GM19467 (cell line): ENCODE data around the gene MYCBPAP.
"Not testable (repeated sequence)": the region's sequence is repeated elsewhere in the genome, so short reads cannot be mapped to it uniquely, and the experiment has no call there.

Experiments
- ATAC-seq: cut with Tn5 transposase; IDR thresholded peaks from one replicate; pipeline ENCODE4 v1.9.1; 2021; ENCODE audit warnings: mild to moderate bottlenecking, moderate library complexity; ENCODE audit not compliant: unreplicated experiment

Gene MYCBPAP

GRCh38 chr17:50471009-50471905 lies 37.0 kb upstream of the MYCBPAP start:
- ATAC-seq: no peak

DNA sequence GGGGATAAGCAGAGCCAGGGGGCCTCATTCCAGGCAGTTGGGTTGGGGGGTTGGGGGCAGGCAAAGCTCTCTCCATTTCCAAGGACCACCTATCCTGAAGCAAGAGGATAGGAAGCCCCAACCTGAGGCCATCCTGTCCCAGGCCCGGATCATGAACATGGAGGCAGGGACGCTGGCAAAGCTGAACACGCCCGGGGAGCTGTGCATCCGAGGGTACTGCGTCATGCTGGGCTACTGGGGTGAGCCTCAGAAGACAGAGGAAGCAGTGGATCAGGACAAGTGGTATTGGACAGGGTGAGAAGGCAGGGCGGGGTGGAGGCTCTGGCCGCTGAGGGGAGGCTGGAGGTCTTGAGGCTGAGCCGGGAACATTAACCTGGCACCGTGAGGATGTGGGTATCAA lies 36.0 kb upstream of the MYCBPAP start:
- ATAC-seq: no peak

DNA sequence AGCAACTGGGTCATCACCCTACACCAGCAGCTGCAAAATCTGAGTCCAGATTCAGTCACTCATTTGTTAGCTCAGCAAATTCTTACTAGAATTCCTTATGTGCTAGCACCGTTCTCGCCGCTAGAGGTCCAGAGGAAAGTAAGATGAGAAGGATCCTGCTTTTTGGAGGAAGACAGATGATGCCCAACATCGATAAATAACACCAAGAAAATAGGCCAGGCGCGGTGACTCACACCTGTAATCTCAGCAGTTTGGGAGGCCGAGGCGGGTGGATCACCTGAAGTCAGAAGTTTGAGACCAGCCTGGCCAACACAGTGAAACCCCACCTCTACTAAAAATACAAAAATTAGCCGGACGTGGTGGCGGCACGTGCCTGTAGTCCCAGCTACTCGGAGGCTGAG lies 35.5 kb upstream of the MYCBPAP start:
- ATAC-seq: not testable (repeated sequence)

DNA sequence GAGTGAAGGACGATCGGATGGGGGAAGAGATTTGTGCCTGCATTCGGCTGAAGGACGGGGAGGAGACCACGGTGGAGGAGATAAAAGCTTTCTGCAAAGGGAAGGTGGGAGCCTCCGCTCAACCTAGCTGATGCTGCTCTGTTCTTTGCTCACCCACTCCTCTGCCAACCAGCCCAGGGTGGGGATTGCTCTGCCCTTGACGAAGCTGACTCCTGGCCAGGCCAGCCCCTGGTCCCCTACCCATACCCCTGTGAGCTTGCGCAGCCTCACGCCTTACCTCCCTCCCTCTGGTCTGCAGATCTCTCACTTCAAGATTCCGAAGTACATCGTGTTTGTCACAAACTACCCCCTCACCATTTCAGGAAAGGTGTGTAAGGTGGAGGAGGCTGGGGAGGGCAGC lies 34.3 kb upstream of the MYCBPAP start:
- ATAC-seq: no peak

DNA sequence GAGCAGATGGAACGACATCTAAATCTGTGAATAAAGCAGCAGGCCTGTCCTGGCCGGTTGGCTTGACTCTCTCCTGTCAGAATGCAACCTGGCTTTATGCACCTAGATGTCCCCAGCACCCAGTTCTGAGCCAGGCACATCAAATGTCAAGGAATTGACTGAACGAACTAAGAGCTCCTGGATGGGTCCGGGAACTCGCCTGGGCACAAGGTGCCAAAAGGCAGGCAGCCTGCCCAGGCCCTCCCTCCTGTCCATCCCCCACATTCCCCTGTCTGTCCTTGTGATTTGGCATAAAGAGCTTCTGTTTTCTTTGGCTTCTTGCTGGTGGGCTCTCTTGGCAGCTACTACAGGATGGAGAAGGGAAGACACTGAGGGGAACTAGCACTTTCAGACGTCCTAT lies 33.7 kb upstream of the MYCBPAP start:
- ATAC-seq: no peak

DNA sequence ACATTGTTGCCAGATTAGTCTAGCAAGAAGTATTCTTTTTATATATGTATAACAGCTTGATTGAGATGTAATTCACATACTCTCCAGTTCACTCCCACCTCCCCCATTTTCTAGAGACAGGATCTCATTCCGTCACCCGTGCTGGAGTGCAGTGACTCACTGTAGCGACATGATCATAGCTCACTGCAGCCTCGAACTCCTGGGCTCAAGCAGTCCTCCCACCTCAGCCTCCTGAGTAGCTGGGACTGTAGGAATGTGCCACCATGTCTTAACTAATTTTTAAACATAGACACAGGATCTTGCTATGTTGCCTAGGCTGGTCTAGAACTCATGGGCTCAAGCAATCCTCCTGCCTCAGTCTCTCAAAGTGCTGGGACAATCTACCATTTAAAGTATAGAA lies 32.9 kb upstream of the MYCBPAP start:
- ATAC-seq: no peak

DNA sequence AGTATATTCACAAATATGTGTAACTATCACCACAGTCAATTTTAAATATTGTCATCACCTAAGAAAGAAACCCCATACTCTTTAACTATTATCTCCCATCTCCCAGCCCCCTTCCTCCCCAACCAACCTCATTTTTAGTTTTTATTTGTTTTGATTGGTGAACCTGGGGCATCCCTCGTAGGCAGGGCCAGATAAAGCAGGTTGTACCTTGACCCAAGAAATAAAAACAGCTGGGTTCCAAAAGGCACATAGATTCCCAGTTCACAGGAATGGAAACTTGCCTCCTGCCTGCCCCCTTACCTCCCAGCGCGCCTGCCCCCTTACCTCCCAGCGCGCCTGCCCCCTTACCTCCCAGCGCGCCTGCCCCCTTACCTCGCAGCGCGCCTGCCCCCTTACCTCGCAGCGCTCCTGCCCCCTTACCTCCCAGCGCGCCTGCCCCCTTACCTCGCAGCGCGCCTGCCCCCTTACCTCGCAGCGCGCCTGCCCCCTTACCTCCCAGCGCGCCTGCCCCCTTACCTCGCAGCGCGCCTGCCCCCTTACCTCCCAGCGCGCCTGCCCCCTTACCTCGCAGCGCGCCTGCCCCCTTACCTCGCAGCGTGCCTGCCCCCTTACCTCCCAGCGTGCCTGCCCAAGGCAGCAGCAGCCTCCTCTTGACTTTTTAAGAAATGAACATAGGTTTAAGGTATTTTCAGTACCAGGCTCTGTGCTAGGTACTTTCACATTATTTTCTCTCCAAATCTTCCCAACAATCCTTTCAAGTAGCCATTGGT lies 32.3 kb upstream of the MYCBPAP start:
- not testable (repeated sequence) for ATAC-seq

DNA sequence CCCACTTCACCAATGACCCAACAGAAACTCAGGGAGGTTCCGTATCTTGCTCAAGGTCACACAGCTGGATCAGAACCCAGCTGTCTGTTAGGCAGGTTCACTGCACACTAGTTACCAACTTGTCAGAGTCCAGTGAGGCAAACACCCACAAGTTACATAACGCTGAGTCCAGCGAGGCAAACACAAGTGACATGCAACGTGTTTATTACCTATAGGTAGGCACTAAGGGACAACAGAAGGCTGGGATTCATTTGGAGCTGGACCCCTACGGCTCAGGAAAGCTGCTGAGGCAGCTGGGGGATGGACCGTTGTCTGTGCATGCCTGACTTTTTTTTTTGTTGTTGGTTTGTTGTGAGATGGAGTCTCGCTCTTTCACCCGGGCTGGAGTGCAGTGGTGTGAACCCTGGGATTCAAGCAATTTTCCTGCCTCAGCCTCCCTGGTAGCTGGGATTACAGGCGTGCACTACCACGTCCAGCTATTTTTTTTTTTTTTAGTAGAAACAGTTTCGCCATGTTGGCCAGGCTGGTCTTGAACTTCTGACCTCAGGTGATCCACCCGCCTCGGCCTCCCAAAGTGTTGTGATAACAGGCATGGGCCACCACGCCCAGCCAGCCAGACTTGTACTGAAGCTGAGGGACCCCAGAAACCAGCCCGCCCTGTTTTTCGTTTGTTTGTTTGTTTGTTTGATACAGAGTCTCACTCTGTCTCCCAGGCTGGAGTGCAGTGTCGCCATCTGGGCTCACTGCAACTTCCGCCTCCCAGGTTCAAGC lies 31.5 kb upstream of the MYCBPAP start:
- ATAC-seq: no peak

- ATAC-seq: no peak
These were observed 30.3 kb upstream of the MYCBPAP start for GRCh38 chr17:50477976-50478375.

GRCh38 chr17:50478391-50479381 lies 29.6 kb upstream of the MYCBPAP start, which contains the start of gene RSAD1:
Gene RSAD1 (plus strand): TSS chr17:50478860. CDS start chr17:50478885, 25 bp downstream.
- ATAC-seq: peak; percentile 86

- ATAC-seq: no peak
These were observed 28.6 kb upstream of the MYCBPAP start for GRCh38 chr17:50479522-50480141.

DNA sequence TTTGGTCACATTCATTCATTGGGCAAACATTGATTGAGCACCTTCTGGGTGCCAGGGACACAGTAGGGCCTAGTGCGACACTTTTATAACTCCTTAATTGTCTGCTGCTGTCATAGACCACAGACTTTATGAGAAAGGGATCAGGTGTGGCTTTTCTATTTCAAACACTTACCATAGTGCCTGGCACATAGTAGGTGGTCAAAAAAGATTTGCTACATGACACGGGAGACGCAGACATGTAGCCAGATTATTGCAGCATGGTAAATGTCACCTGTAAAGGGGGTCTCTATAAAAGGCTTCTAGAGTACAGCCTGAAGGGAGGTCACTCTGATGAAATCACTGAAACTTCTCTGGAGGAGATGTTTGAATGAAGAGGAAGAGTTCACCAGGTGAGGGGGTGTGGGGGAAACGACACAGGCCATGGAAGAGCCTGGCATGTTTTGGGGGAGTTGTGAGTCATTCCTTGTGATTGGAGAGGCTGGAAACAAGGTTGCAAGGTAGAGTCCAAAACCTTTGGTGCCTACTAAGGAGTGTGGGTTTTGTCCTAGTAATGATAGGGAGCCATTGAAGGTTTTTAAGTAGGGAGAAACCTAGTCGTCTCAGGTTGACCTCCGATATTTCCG lies 28.0 kb upstream of the MYCBPAP start:
- ATAC-seq: no peak

DNA sequence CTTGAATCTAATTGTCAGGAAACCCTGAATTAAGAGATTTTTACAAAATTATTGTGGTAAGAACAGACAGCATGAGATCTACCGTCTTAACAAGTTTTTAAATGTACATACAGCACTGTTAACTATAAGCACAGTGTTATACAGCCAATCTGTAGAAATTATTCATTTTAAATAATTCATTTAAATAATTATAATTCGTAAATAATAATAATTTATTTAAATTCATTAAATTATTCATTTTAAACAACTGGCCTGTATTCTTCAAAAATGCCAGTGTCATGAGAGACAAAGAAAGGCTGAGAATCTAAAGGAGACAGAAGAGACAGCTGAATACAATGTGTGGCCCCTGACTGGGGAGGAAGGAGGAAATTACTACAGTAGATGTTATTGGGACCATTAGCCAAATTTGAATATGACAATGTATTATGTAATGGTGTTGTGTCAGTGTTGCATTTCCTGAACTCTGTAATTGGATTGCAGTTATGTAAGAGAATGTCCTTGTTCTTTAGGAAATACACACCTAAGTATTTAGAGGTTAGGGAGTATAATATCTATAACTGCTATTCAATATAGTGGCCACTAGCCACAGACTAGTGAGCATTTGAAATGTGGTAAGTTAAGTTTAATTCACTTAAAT lies 27.3 kb upstream of the MYCBPAP start:
- no peak for ATAC-seq

DNA sequence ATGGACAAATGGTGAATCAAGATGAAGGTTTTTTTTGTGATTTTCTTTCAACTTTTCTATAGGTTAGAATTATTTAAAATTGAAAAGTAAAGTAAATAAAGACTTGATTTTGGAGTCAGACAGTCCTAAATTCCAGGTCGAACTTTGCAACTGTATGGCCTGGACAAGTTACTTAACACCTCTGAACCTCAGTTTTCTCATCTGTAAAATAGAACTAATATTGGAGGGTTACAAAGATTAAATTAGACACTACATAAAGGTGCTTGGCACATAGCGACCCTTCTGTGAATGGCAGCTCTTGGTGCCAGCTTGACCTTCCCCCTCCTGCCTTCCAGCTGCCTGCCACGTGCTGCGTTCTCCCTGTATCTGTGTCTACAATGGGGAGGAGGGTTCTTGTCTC lies 26.6 kb upstream of the MYCBPAP start:
- ATAC-seq: no peak

GRCh38 chr17:50482110-50482509 lies 26.1 kb upstream of the MYCBPAP start:
- ATAC-seq: no peak

DNA sequence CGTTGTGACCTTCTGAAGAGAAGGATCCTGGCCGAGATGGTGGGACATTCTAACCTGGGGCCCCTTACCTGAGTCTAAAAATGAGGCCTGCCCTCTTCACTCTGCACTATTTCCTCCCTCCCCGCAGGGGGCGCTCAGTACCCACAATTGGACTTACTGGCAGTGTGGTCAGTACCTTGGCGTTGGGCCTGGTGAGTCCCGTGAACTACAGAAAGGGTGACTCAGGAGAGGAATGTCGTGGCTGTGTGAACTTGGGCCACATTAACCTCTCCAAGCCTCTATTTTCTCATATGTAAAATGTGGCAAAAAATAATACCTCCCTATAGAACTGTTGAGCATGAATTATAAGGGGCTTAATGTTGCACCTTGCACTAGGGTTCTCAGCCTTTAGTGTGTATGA lies 25.7 kb upstream of the MYCBPAP start:
- ATAC-seq: peak; percentile 34

- ATAC-seq: no peak
These were observed 25.0 kb upstream of the MYCBPAP start for GRCh38 chr17:50483266-50483665.

GRCh38 chr17:50484386-50485155 lies 23.7 kb upstream of the MYCBPAP start:
- ATAC-seq: no peak
